K562 (cell line): ENCODE measurements around the gene ANKRD11. TPM values are rescaled to one million over a fixed set of nuclear protein-coding genes. Genes with fewer than 3 reads are reported as not detected.

ENCODE experiments used
- ATAC-seq: fragments of 200-7000 bp; cut with Tn5 transposase; 3 replicates; pipeline ENCODE4 v1.9.1; 2020; ENCODE audit warnings: moderate library complexity
- BruUV-seq: library from RNA; stranded (reverse); fragments of 400-500 nt; replicated peaks from 2 replicates; lab custom pipeline; 2021; lab: Mats Ljungman, UMichigan
- CTCF ChIA-PET: fragments of 300-600 bp; formaldehyde crosslinking; extraction: SDS; loops from one replicate; lab custom pipeline; 2021; ENCODE audit warnings: low intra/inter-chr PET ratio; lab: Yijun Ruan, JAX
- POLR2A ChIA-PET: fragments of 300-600, 350-650 bp; sonication (Branson Sonifier 250); formaldehyde crosslinking; extraction: SDS; loops from one replicate; lab custom pipeline; 2021; ENCODE audit warnings: antibody characterized with exemption, inconsistent platforms; lab: Yijun Ruan, JAX
- DNase-seq, 4 experiments: peaks; one replicate each; pipeline versions ENCODE4 v3.0.0 to v3.0.0-alpha.2; 2011 to 2018; ENCODE audit warnings: low spot score in 3 of 4, mixed read lengths in 3 of 4; ENCODE audit errors: extremely low read depth in 1 of 4
- FAIRE-seq: peaks from 2 replicates; lab custom pipeline; 2011; peaks lifted over from hg19 to GRCh38; lab: Jason Lieb, UNC
- H2AFZ ChIP-seq: 2 replicates; pipeline ENCODE4 v1.6.0; 2011; ENCODE audit warnings: low read depth, low read length, control low read depth, inconsistent platforms
- H3K27ac ChIP-seq: fragments of 200-600 bp; 3 replicates; pipeline ENCODE4 v1.8.0; 2011; ENCODE audit warnings: low read depth, mild to moderate bottlenecking, control low read depth, inconsistent platforms, low read length, moderate library complexity, mixed read lengths; ENCODE audit errors: extremely low read depth
- H3K27me3 ChIP-seq, 2 experiments: fragments of 300-600 bp in 1 of 2; 2 replicates in 1 of 2; 3 replicates in 1 of 2; pipeline versions ENCODE4 v1.6.0 to v1.8.0; 2011; ENCODE audit warnings: inconsistent platforms in 2 of 2, low read length in 2 of 2, mild to moderate bottlenecking in 1 of 2, mixed read lengths in 1 of 2, moderate library complexity in 1 of 2; ENCODE audit not compliant: control insufficient read depth in 2 of 2, insufficient read depth in 2 of 2
- H3K36me3 ChIP-seq: fragments of 300-600 bp; 3 replicates; pipeline ENCODE4 v1.8.0; 2011; ENCODE audit warnings: mild to moderate bottlenecking, low read length, inconsistent platforms; ENCODE audit not compliant: control insufficient read depth, insufficient read depth
- H3K4me1 ChIP-seq, 2 experiments: fragments of 200-600 bp in 1 of 2; replicated peaks in 1 of 2; 2 replicates in 1 of 2; 3 replicates in 1 of 2; pipeline versions ENCODE4 v1.5.1 to v1.8.0; 2011; ENCODE audit warnings: inconsistent platforms in 2 of 2, low read length in 2 of 2, mild to moderate bottlenecking in 1 of 2, mixed read lengths in 1 of 2, moderate library complexity in 1 of 2; ENCODE audit not compliant: control insufficient read depth in 2 of 2, insufficient read depth in 2 of 2
- H3K4me2 ChIP-seq: 2 replicates; pipeline ENCODE4 v1.6.1; 2011; ENCODE audit warnings: low read length, control low read depth, inconsistent platforms, mixed read lengths; ENCODE audit not compliant: insufficient read depth
- H3K4me3 ChIP-seq: fragments of 200-600 bp; sonication (generic), shearing (Covaris generic); 2 replicates; pipeline ENCODE4 v1.5.1; 2016; ENCODE audit warnings: control low read depth, inconsistent platforms
- H3K79me2 ChIP-seq: fragments of 200-600 bp; 3 replicates; pipeline ENCODE4 v1.8.0; 2011; ENCODE audit warnings: low read length, inconsistent platforms; ENCODE audit not compliant: control insufficient read depth, insufficient read depth
- H3K9ac ChIP-seq, 2 experiments: 2 replicates each; pipeline versions ENCODE4 v1.6.0 to v1.6.1; 2011; ENCODE audit warnings: low read depth in 2 of 2, low read length in 2 of 2, control low read depth in 1 of 2, inconsistent platforms in 1 of 2, mild to moderate bottlenecking in 1 of 2, mixed read lengths in 1 of 2; ENCODE audit not compliant: insufficient read depth in 1 of 2
- H3K9me1 ChIP-seq: one replicate; pipeline ENCODE4 v1.6.0; 2011; ENCODE audit warnings: inconsistent platforms, mild to moderate bottlenecking, low read length, moderate library complexity; ENCODE audit not compliant: control insufficient read depth, insufficient read depth
- H3K9me3 ChIP-seq: replicated peaks from 2 replicates; pipeline ENCODE4 v1.5.1; 2011; ENCODE audit warnings: low read depth, low read length, inconsistent platforms; ENCODE audit not compliant: control insufficient read depth, insufficient read depth
- H4K20me1 ChIP-seq: replicated peaks from 2 replicates; pipeline ENCODE4 v1.6.1; 2011; ENCODE audit warnings: low read length, inconsistent platforms, mixed read lengths; ENCODE audit not compliant: control insufficient read depth, insufficient read depth
- HSF4 ChIP-seq: fragments of 250-450 bp; sonication (Bioruptor Pico); IDR thresholded peaks from 2 replicates; pipeline ENCODE4 v2.1.2; 2022; ENCODE audit warnings: mild to moderate bottlenecking, moderate library complexity, borderline replicate concordance
- MCM3 ChIP-seq: fragments of 450-650 bp; IDR thresholded peaks from 2 replicates; pipeline ENCODE4 v1.6.1; 2016
- POLR2G ChIP-seq: fragments of 200-400 bp; formaldehyde crosslinking; IDR thresholded peaks from 2 replicates; pipeline ENCODE4 v1.6.1; 2017; ENCODE audit warnings: low read depth, mild to moderate bottlenecking, antibody characterized with exemption, low read length, moderate library complexity
- TAF9B ChIP-seq: fragments of 450-650 bp; IDR thresholded peaks from 2 replicates; pipeline ENCODE4 v1.6.1; 2018; ENCODE audit warnings: mild to moderate bottlenecking; ENCODE audit not compliant: partially characterized antibody
- WGBS: fragments of 100-300 bp; shearing (Covaris generic); methylation state at CpG from one replicate; pipeline ENCODE4 v1.1.6; 2016; ENCODE audit warnings: low coverage, mixed read lengths; ENCODE audit not compliant: insufficient coverage; ENCODE audit errors: missing lambda C conversion rate; 5-methylcytosine and 5-hydroxymethylcytosine counted together
- in situ Hi-C: fragments of 300-500 bp; cut with MboI; formaldehyde crosslinking; loops from 4 replicates; pipeline ENCODE4 v1.15.0; 2018; ENCODE audit warnings: inconsistent platforms, mixed read lengths
- intact Hi-C: fragments of 100-400 bp; cut with micrococcal nuclease; formaldehyde crosslinking; loops from 2 replicates; pipeline ENCODE4 v1.14.2; 2022
- polyA plus RNA-seq, 8 experiments: library from polyadenylated mRNA; depleted of rRNA in 4 of 8; stranded (reverse) in 5 of 8; unstranded in 3 of 8; fragments of >200 nt; fragmentation: Nextera tagmentation in 2 of 8; fragmentation: Illumina TruSeq in 1 of 8; extraction: Ambion mirVana in 2 of 8; extraction: Trizol in 1 of 8; gene quantifications; 2 replicates each; pipeline versions ENCODE4 v1.2.1 to v1.2.3, GENCODE V29; 2011 to 2014; ENCODE audit warnings: inconsistent platforms in 1 of 8, missing spikeins in 1 of 8
- total RNA-seq, 7 experiments: library from RNA; depleted of rRNA in 6 of 7; stranded (reverse); fragments of >200 nt in 6 of 7; fragmentation: Illumina TruSeq in 2 of 7; extraction: Trizol in 2 of 7; gene quantifications; 2 replicates each; pipeline versions ENCODE4 v1.2.1 to v1.2.3, GENCODE V29; 2011 to 2021; ENCODE audit warnings: low replicate concordance in 1 of 7
- TF ChIP-seq, protein P1 (sequence below): sonication (generic); formaldehyde crosslinking; IDR thresholded peaks from 2 replicates; pipeline ENCODE4 v1.8.0; 2022; ENCODE audit warnings: missing genetic modification reagents, mild to moderate bottlenecking, moderate library complexity, borderline replicate concordance
- TF ChIP-seq, protein P2 (sequence below): fragments of 450-650 bp; formaldehyde crosslinking; IDR thresholded peaks from 2 replicates; pipeline ENCODE4 v1.4.0; 2020; ENCODE audit warnings: mild to moderate bottlenecking, moderate library complexity
- TF ChIP-seq, protein P3 (sequence below): IDR thresholded peaks from 2 replicates; pipeline ENCODE4 v1.6.1; 2011; ENCODE audit warnings: borderline replicate concordance, low read depth, mild to moderate bottlenecking, moderate library complexity, low read length; ENCODE audit not compliant: insufficient read depth, poor library complexity, severe bottlenecking
- TF ChIP-seq, protein P4 (sequence below): fragments of 250-450 bp; sonication (Bioruptor Pico); IDR thresholded peaks from 2 replicates; pipeline ENCODE4 v1.5.0; 2021
- TF ChIP-seq, protein P5 (sequence below): fragments of 450-650 bp; IDR thresholded peaks from 2 replicates; pipeline ENCODE4 v1.6.1; 2016; ENCODE audit warnings: low read depth, mild to moderate bottlenecking, moderate library complexity
- TF ChIP-seq, protein P6 (sequence below): fragments of 450-650 bp; IDR thresholded peaks from 2 replicates; pipeline ENCODE4 v1.6.1; 2016; ENCODE audit warnings: borderline replicate concordance
- TF ChIP-seq, protein P7 (sequence below): fragments of 250-450 bp; sonication (Bioruptor Pico); IDR thresholded peaks from 2 replicates; pipeline ENCODE4 v1.8.0; 2022; ENCODE audit warnings: inconsistent platforms

ANKRD11 gene
- total and polyA plus RNA-seq, 9 of the 15 experiments (the other 6 are each of a cell fraction or from before 2014, with no cell fraction given) = 4.7 to 126 (median 31.7) TPM

DNA sequence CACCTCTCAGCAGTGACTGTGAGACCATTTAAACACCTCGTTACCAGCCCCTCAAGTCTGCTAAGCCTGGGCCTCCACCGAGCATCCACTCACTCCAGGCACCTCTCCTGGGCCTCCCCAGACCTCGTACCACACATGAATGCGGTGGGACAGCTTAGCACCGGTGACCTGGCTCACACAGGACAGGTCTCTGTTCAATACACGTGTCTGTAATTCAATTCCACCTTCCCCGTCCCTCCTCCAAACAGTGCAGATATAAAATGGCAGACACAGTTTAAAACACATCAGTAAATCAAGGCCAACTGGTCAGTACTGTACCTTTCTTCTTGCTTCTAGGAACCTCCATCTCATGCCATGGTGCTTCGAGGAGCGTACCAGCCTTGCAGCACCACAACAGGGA, 199.0 kb downstream of the ANKRD11 start:
- Histone ChIP-seq H3K9me3 (peaks cover 4% of the 10 kb centered on the region), H3K9me1 (peaks cover 12% of the 10 kb centered on the region), H2AFZ (no peak overlapping the region), H3K4me1 (peaks cover 8 to 52% of the 10 kb centered on the region in 2 experiments; a peak in 4 of 5 replicates), H3K4me2 (no peak overlapping the region), H3K9ac (peak overlapping the region in 1 of 2 experiments; percentile 4; a peak in 1 of 4 replicates), H3K36me3 (peaks cover 47% of the 10 kb centered on the region), H3K27ac (no peak overlapping the region), H3K79me2 (peaks cover 52% of the 10 kb centered on the region), H4K20me1 (peaks cover 33% of the 10 kb centered on the region), H3K27me3 (no peaks in the 10 kb centered on the region), H3K4me3 (no peak overlapping the region)
- in situ Hi-C loops (no loop called here), intact Hi-C loops (no loop called here)
- ATAC-seq (no peak), DNase-seq (no peak), FAIRE-seq (no peak)
- POLR2A ChIA-PET = interaction anchor here (0.5 to 1.4 kb wide), 3 partner anchors 21 to 223 kb away, joined by 3 to 6 read pairs (median 3); no protein-coding TSS in a partner anchor
- CTCF ChIA-PET = no interaction called here
- WGBS = 78% methylated on average over 9 of the region's 9 CpGs
- no TSS peak for BruUV-seq
- TF ChIP-seq, protein P1, sequence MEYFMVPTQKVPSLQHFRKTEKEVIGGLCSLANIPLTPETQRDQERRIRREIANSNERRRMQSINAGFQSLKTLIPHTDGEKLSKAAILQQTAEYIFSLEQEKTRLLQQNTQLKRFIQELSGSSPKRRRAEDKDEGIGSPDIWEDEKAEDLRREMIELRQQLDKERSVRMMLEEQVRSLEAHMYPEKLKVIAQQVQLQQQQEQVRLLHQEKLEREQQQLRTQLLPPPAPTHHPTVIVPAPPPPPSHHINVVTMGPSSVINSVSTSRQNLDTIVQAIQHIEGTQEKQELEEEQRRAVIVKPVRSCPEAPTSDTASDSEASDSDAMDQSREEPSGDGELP = no peak
- TF ChIP-seq, protein P2, sequence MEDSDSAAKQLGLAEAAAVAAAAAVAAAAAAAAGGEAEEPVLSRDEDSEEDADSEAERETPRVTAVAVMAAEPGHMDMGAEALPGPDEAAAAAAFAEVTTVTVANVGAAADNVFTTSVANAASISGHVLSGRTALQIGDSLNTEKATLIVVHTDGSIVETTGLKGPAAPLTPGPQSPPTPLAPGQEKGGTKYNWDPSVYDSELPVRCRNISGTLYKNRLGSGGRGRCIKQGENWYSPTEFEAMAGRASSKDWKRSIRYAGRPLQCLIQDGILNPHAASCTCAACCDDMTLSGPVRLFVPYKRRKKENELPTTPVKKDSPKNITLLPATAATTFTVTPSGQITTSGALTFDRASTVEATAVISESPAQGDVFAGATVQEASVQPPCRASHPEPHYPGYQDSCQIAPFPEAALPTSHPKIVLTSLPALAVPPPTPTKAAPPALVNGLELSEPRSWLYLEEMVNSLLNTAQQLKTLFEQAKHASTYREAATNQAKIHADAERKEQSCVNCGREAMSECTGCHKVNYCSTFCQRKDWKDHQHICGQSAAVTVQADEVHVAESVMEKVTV = no peak
- TF ChIP-seq HSF4 = no peak
- no peak for TF ChIP-seq TAF9B
- TF ChIP-seq MCM3 = no peak
- TF ChIP-seq, protein P3, sequence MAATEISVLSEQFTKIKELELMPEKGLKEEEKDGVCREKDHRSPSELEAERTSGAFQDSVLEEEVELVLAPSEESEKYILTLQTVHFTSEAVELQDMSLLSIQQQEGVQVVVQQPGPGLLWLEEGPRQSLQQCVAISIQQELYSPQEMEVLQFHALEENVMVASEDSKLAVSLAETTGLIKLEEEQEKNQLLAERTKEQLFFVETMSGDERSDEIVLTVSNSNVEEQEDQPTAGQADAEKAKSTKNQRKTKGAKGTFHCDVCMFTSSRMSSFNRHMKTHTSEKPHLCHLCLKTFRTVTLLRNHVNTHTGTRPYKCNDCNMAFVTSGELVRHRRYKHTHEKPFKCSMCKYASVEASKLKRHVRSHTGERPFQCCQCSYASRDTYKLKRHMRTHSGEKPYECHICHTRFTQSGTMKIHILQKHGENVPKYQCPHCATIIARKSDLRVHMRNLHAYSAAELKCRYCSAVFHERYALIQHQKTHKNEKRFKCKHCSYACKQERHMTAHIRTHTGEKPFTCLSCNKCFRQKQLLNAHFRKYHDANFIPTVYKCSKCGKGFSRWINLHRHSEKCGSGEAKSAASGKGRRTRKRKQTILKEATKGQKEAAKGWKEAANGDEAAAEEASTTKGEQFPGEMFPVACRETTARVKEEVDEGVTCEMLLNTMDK = no peak
- TF ChIP-seq, protein P4, sequence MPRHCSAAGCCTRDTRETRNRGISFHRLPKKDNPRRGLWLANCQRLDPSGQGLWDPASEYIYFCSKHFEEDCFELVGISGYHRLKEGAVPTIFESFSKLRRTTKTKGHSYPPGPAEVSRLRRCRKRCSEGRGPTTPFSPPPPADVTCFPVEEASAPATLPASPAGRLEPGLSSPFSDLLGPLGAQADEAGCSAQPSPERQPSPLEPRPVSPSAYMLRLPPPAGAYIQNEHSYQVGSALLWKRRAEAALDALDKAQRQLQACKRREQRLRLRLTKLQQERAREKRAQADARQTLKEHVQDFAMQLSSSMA (CRISPR knock-in tag) = no peak
- no peak for TF ChIP-seq POLR2G
- TF ChIP-seq, protein P5, sequence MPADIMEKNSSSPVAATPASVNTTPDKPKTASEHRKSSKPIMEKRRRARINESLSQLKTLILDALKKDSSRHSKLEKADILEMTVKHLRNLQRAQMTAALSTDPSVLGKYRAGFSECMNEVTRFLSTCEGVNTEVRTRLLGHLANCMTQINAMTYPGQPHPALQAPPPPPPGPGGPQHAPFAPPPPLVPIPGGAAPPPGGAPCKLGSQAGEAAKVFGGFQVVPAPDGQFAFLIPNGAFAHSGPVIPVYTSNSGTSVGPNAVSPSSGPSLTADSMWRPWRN = no peak
- TF ChIP-seq, protein P6, sequence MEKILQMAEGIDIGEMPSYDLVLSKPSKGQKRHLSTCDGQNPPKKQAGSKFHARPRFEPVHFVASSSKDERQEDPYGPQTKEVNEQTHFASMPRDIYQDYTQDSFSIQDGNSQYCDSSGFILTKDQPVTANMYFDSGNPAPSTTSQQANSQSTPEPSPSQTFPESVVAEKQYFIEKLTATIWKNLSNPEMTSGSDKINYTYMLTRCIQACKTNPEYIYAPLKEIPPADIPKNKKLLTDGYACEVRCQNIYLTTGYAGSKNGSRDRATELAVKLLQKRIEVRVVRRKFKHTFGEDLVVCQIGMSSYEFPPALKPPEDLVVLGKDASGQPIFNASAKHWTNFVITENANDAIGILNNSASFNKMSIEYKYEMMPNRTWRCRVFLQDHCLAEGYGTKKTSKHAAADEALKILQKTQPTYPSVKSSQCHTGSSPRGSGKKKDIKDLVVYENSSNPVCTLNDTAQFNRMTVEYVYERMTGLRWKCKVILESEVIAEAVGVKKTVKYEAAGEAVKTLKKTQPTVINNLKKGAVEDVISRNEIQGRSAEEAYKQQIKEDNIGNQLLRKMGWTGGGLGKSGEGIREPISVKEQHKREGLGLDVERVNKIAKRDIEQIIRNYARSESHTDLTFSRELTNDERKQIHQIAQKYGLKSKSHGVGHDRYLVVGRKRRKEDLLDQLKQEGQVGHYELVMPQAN = no peak
- TF ChIP-seq, protein P7, sequence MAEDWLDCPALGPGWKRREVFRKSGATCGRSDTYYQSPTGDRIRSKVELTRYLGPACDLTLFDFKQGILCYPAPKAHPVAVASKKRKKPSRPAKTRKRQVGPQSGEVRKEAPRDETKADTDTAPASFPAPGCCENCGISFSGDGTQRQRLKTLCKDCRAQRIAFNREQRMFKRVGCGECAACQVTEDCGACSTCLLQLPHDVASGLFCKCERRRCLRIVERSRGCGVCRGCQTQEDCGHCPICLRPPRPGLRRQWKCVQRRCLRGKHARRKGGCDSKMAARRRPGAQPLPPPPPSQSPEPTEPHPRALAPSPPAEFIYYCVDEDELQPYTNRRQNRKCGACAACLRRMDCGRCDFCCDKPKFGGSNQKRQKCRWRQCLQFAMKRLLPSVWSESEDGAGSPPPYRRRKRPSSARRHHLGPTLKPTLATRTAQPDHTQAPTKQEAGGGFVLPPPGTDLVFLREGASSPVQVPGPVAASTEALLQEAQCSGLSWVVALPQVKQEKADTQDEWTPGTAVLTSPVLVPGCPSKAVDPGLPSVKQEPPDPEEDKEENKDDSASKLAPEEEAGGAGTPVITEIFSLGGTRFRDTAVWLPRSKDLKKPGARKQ = no peak
